HepG2 (cell line): ENCODE data around the gene FGGY. TPM values are rescaled to one million over a fixed set of nuclear protein-coding genes. Genes with fewer than 3 reads are reported as not detected.
A peak's percentile ranks its signal among the peaks of the same experiment; 100 is the strongest.

ENCODE experiments used
- ARID5B ChIP-seq: IDR thresholded peaks from 2 replicates; pipeline ENCODE4 v1.4.0; 2020; ENCODE audit warnings: mild to moderate bottlenecking, missing genetic modification reagents
- ATF1 ChIP-seq: IDR thresholded peaks from 2 replicates; pipeline ENCODE4 v1.6.1; 2016; ENCODE audit warnings: mild to moderate bottlenecking, control low read depth
- CENPT ChIP-seq: sonication (generic); formaldehyde crosslinking; IDR thresholded peaks from 2 replicates; pipeline ENCODE4 v1.8.0; 2022; ENCODE audit warnings: low read depth, mild to moderate bottlenecking, moderate library complexity, missing genetic modification reagents
- CREB1 ChIP-seq, 2 experiments: fragments of 450-650 bp in 1 of 2; IDR thresholded peaks; 2 replicates each; pipeline ENCODE4 v1.6.1; 2016 to 2017; ENCODE audit warnings: control low read depth in 1 of 2, mild to moderate bottlenecking in 1 of 2, missing compliant biosample characterization in 1 of 2, missing genetic modification characterization in 1 of 2
- FOXA3 ChIP-seq: IDR thresholded peaks from 2 replicates; pipeline ENCODE4 v1.6.1; 2016; ENCODE audit warnings: missing genetic modification reagents, missing compliant biosample characterization
- GATAD2A ChIP-seq: IDR thresholded peaks from 2 replicates; pipeline ENCODE4 v1.6.1; 2016
- MAFK ChIP-seq, 2 experiments: IDR thresholded peaks in 1 of 2; conservative IDR thresholded peaks in 1 of 2; 2 replicates each; pipeline ENCODE4 v1.6.1; 2011; ENCODE audit warnings: improper control_type of control experiment in 2 of 2, low read length in 2 of 2
- NFYB ChIP-seq: sonication (generic); formaldehyde crosslinking; IDR thresholded peaks from 2 replicates; pipeline ENCODE4 v1.4.0; 2020; ENCODE audit warnings: missing genetic modification reagents
- PCBP2 ChIP-seq: fragments of 200-400 bp; formaldehyde crosslinking; optimal IDR thresholded peaks from 2 replicates; pipeline ENCODE3; 2018; ENCODE audit warnings: low read length, low read depth; ENCODE audit not compliant: poor library complexity, severe bottlenecking
- POLR2AphosphoS5 ChIP-seq: IDR thresholded peaks from 2 replicates; pipeline ENCODE4 v1.6.1; 2012; ENCODE audit warnings: low read depth, low read length
- RBM22 ChIP-seq: fragments of 200-400 bp; formaldehyde crosslinking; optimal IDR thresholded peaks from 2 replicates; pipeline ENCODE3; 2017; ENCODE audit warnings: mild to moderate bottlenecking, low read length, moderate library complexity
- SMAD1 ChIP-seq: sonication (generic); formaldehyde crosslinking; IDR thresholded peaks from 2 replicates; pipeline ENCODE4 v1.4.0; 2020; ENCODE audit warnings: missing genetic modification reagents, low read depth, mild to moderate bottlenecking, borderline replicate concordance
- TP53 ChIP-seq: sonication (generic); formaldehyde crosslinking; conservative IDR thresholded peaks from 2 replicates; pipeline ENCODE4 v1.4.0; 2020; ENCODE audit warnings: missing genetic modification reagents
- ZFP36L1 ChIP-seq: sonication (generic); formaldehyde crosslinking; IDR thresholded peaks from 2 replicates; pipeline ENCODE4 v1.8.0; 2022; ENCODE audit warnings: mild to moderate bottlenecking, missing genetic modification reagents, moderate library complexity
- ZGPAT ChIP-seq: IDR thresholded peaks from 2 replicates; pipeline ENCODE4 v1.6.1; 2016; ENCODE audit warnings: mild to moderate bottlenecking
- ZXDC ChIP-seq: sonication (generic); formaldehyde crosslinking; IDR thresholded peaks from 2 replicates; pipeline ENCODE4 v1.5.0; 2020; ENCODE audit warnings: mild to moderate bottlenecking, missing genetic modification reagents
- polyA plus RNA-seq, 8 experiments: library from polyadenylated mRNA; depleted of rRNA in 3 of 8; stranded (reverse) in 7 of 8; unstranded in 1 of 8; fragments of >200 nt; fragmentation: Illumina TruSeq in 4 of 8; extraction: Trizol in 4 of 8; gene quantifications; 2 replicates each; pipeline versions ENCODE4 v1.2.1 to v1.2.3, GENCODE V29; 2011 to 2016; ENCODE audit warnings: low read depth in 4 of 8, missing spikeins in 1 of 8, mixed read lengths in 1 of 8; ENCODE audit not compliant: insufficient read depth in 1 of 8
- total RNA-seq, 5 experiments: library from RNA; depleted of rRNA; stranded (reverse); fragments of >200 nt; fragmentation: Illumina TruSeq; extraction: Trizol; gene quantifications; 2 replicates each; pipeline ENCODE4 v1.2.3, GENCODE V29; 2016; ENCODE audit warnings: low read depth in 1 of 5
- TF ChIP-seq, protein P1 (sequence below): sonication (generic); formaldehyde crosslinking; IDR thresholded peaks from 2 replicates; pipeline ENCODE4 v1.4.0; 2020; ENCODE audit warnings: missing genetic modification reagents

The FGGY gene
- total and polyA plus RNA-seq, 2 of the 13 experiments (the other 11 are each of a cell fraction or from before 2014, with no cell fraction given): 15.7 to 27.5 TPM

DNA sequence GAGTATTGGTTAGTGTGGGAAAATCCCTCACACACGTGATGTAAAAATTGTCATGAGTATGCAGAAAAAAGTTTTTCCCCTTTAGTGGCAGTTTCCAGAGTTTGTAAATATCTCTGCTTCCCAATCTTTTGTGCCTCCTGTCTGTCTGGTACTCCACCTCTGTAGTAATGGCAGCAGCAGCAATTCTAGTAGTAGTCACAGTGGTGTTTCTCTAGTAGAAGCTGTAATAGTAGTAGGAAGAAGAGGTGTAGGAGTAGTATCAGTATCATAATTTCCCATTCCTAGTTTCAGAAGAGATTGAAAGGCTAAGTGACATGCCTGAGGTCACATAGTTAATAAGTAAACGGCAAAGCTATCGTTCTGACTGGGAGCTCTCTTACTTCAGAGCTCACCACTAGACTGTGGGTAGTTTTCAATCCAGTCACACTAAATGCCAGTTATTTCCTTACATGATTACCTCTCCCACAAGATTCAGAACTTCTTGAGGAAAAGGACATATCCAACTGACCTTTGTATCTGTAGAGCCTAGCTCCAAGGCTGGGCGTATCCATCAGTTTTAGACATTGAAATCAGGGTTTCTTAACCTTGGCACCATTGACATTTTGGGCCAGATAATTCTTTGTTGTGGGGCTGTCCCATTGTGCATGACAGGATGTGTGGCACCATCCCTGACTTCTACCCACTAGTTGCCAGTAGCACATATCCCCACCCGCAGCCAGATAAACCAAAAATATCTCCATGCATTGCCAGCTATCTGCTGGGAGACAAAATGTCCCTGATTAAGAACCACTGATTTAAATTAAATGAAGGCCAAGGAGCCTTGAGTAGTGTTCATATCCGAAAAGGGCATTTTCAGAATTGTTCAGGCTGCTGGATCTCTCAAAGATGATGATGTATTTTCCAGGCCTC is 135.9 kb downstream of the FGGY start (continued):
- 0 out of 2 replicates have a peak, but pooled peaks have one; percentile 32 for TF ChIP-seq POLR2AphosphoS5
- peak; percentile 63 to 66 for TF ChIP-seq MAFK (conservative IDR thresholded peaks at IDR 0.05 in 1 of 2, IDR thresholded peaks at IDR 0.05 in 1 of 2; ENCODE audit: low read length in 2 of 2)
- TF ChIP-seq, protein P1, sequence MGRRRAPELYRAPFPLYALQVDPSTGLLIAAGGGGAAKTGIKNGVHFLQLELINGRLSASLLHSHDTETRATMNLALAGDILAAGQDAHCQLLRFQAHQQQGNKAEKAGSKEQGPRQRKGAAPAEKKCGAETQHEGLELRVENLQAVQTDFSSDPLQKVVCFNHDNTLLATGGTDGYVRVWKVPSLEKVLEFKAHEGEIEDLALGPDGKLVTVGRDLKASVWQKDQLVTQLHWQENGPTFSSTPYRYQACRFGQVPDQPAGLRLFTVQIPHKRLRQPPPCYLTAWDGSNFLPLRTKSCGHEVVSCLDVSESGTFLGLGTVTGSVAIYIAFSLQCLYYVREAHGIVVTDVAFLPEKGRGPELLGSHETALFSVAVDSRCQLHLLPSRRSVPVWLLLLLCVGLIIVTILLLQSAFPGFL: no peak
- 0 out of 2 replicates have a peak, but pooled peaks have one; percentile 21 for TF ChIP-seq ZGPAT (CRISPR knock-in tag)
- 0 out of 2 replicates have a peak, but pooled peaks have one; percentile 52 for TF ChIP-seq ZFP36L1
- TF ChIP-seq CREB1 (IDR thresholded peaks at IDR 0.05): no peak
- TF ChIP-seq CREB1 (CRISPR knock-in tag; IDR thresholded peaks at IDR 0.05): peak; percentile 29; the same call in 1 of the 2 replicates
- no peak for TF ChIP-seq RBM22
- peak; percentile 44; the same call in 1 of the 2 replicates for TF ChIP-seq FOXA3 (CRISPR knock-in tag)
- no peak for TF ChIP-seq NFYB (CRISPR knock-in tag)
- TF ChIP-seq GATAD2A (CRISPR knock-in tag): peak; percentile 61; the same call in 1 of the 2 replicates
- no peak for TF ChIP-seq TP53
- TF ChIP-seq CENPT: no peak
- no peak for TF ChIP-seq ATF1
- TF ChIP-seq SMAD1 (CRISPR knock-in tag): no peak
- no peak for TF ChIP-seq ZXDC (CRISPR knock-in tag)
- TF ChIP-seq PCBP2: no peak
- TF ChIP-seq ARID5B (CRISPR knock-in tag): peak; percentile 26; the same call in 1 of the 2 replicates
